Measurements from ENCODE around the gene TMEM63C. TPM values are rescaled to one million over a fixed set of nuclear protein-coding genes. Genes with fewer than 3 reads are reported as not detected.

Gene TMEM63C
- total and polyA plus RNA-seq, 8 donors = 0.14 to 8.8 (median 1.4) TPM; not detected in 2

- WGBS, 5 donors = 71 to 88% (median 76%) methylated on average over 5 of the region's 5 CpGs
- TF ChIP-seq EP300 (IDR thresholded peaks at IDR 0.05) = no peak
- TF ChIP-seq POLR2A (IDR thresholded peaks at IDR 0.05) = no peak
- no peak for TF ChIP-seq CTCF (IDR thresholded peaks at IDR 0.05)
- Histone ChIP-seq H3K4me1 (no peaks in the 10 kb centered on the region), H3K36me3 (peaks cover 50 to 99% (median 94%) of the 10 kb centered on the region in 4 donors), H3K4me3 (no peak overlapping the region), H3K27me3 (no peaks in the 10 kb centered on the region), H3K27ac (no peak overlapping the region), H3K9me3 (no peaks in the 10 kb centered on the region)
- intact Hi-C loops (cut with DNase I; ENCODE audit: low total_unique reads) = no loop called here
- no peak for DNase-seq
These were observed 102.9 kb downstream of the TMEM63C start for GRCh38 chr14:77284466-77284865.

- TF ChIP-seq POLR2A (IDR thresholded peaks at IDR 0.05) = no peak
- no peak for TF ChIP-seq CTCF (IDR thresholded peaks at IDR 0.05)
- no peak for TF ChIP-seq EP300 (IDR thresholded peaks at IDR 0.05)
- TF ChIP-seq POLR2AphosphoS5 (IDR thresholded peaks at IDR 0.05) = no peak
- no peaks in the 10 kb centered on the region for H3K27me3 ChIP-seq
- DNase-seq = no peak
- no peak overlapping the region for H3K4me3 ChIP-seq
- 92 to 97% (median 96%) methylated on average over 5 of the region's 5 CpGs for WGBS, 5 donors
- intact Hi-C loops (cut with DNase I; ENCODE audit: low total_unique reads) = no loop called here
- peaks cover 44 to 99% (median 92%) of the 10 kb centered on the region in 4 donors for H3K36me3 ChIP-seq
- no peaks in the 10 kb centered on the region for H3K9me3 ChIP-seq
- H3K27ac ChIP-seq = no peak overlapping the region
- H3K4me1 ChIP-seq = no peaks in the 10 kb centered on the region
These were observed 105.0 kb downstream of the TMEM63C start for GRCh38 chr14:77286576-77286975.

- Histone ChIP-seq H3K27me3 (no peaks in the 10 kb centered on the region), H3K9me3 (no peaks in the 10 kb centered on the region), H3K27ac (no peak overlapping the region), H3K4me1 (no peaks in the 10 kb centered on the region), H3K4me3 (no peak overlapping the region), H3K36me3 (peaks cover 18 to 96% (median 83%) of the 10 kb centered on the region in 4 donors)
- TF ChIP-seq CTCF (IDR thresholded peaks at IDR 0.05) (no peak), EP300 (IDR thresholded peaks at IDR 0.05) (no peak), POLR2A (IDR thresholded peaks at IDR 0.05) (no peak), POLR2AphosphoS5 (IDR thresholded peaks at IDR 0.05) (no peak)
- intact Hi-C loops (cut with DNase I; ENCODE audit: low total_unique reads) = no loop called here
- 81 to 94% (median 84%) methylated on average over 4 of the region's 4 CpGs for WGBS, 5 donors
- no peak for DNase-seq
These were observed 109.1 kb downstream of the TMEM63C start for GRCh38 chr14:77290705-77291104.

GRCh38 chr14:77296155-77296554 lies 114.6 kb downstream of the TMEM63C start:
- no peaks in the 10 kb centered on the region for H3K27me3 ChIP-seq
- no peak for TF ChIP-seq POLR2AphosphoS5 (IDR thresholded peaks at IDR 0.05)
- TF ChIP-seq CTCF (IDR thresholded peaks at IDR 0.05) = no peak
- no peak for TF ChIP-seq POLR2A (IDR thresholded peaks at IDR 0.05)
- no peak for TF ChIP-seq EP300 (IDR thresholded peaks at IDR 0.05)
- no peak for DNase-seq
- H3K4me3 ChIP-seq = no peak overlapping the region
- H3K9me3 ChIP-seq = no peaks in the 10 kb centered on the region
- intact Hi-C loops (cut with DNase I; ENCODE audit: low total_unique reads) = no loop called here
- peaks cover 0 to 7% (median 5%) of the 10 kb centered on the region in 4 donors for H3K4me1 ChIP-seq
- no peak overlapping the region for H3K27ac ChIP-seq
- WGBS, 5 donors = 81 to 90% (median 88%) methylated on average over 13 of the region's 13 CpGs
- peaks cover 8 to 89% (median 68%) of the 10 kb centered on the region in 4 donors for H3K36me3 ChIP-seq
